ENCODE results near the gene IGSF3.

The IGSF3 gene

DNA sequence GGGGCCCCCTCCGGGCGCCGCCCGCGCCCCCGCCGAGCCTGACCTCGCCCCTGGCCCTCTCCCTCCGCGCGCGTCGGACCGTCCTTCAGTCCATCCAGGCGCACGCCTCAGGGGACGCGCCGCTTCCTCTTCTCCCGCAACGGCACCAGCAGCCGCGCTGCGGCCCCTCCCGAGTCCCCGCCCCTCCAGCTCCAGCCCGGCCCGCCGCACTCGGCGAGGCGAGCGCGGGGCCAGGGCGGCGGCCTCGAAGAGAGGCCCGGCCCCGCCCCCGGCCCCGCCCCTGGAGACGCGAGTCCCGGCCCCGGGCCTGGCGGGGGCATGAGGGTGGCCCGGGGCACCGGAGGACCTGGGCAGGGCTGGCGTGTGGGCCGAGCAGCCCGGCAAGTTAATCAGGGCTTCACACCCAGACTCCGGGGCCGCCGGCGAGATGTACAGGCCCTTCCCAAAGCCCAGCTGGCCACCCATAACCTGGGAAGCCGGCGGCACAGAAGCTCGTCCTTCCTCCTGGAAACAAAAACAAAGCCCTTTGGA lies at the start of gene IGSF3:
Gene IGSF3, minus strand, starts transcription at position 159 of the 531 bp plus-strand sequence. CDS start 1,407 bp downstream, outside the sequence.
- peak; percentile 58 to 60 for DNase-seq

DNA sequence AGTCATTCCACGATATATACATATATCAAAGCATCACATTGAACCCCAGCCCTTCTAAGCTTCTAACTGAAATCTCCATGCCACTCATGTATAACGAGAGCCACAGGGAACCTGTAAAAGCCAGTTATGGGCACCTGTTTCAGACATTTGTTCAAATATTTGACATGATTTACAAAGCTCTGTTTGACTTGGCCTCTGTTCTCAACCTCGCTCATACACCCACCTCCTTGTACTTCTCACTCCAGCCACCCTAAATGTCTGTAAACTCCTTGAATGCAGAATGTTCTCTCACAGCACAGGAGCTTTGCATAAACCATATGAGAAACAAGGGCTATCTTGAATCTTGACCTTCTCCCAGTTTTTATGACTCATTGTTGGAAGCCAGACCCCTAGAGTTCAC lies 49.8 kb upstream of the IGSF3 start:
- peak in 1 of 2 experiments; percentile 36 for DNase-seq

- DNase-seq: no peak
Observed at GRCh38 chr1:116716391-116716790, 48.9 kb upstream of the IGSF3 start.

GRCh38 chr1:116713474-116713873 lies 45.9 kb upstream of the IGSF3 start:
- DNase-seq: no peak

DNA sequence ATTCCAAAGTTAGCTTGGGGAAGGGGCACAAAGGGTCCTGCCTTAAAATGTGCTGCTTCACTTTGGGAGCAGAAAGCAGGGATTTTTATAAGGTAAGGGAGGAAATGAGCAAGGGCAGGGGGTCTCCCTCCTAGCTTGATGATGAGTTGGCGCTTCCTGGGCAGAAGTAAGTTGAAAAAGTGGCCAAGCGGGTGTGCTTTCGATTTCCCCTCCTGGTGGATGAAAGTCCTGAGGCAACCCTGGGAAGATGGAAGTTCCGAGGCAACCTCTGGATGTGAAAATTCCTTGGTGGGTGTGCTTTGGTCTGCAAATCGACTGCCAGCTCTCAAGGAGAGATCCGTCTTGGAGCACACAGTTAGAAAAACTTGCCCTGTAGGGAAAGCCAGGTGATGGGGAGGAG lies 45.0 kb upstream of the IGSF3 start:
- DNase-seq: no peak

- DNase-seq: peak in 1 of 2 experiments; percentile 29
Observed at GRCh38 chr1:116711263-116711840, 43.8 kb upstream of the IGSF3 start.

DNA sequence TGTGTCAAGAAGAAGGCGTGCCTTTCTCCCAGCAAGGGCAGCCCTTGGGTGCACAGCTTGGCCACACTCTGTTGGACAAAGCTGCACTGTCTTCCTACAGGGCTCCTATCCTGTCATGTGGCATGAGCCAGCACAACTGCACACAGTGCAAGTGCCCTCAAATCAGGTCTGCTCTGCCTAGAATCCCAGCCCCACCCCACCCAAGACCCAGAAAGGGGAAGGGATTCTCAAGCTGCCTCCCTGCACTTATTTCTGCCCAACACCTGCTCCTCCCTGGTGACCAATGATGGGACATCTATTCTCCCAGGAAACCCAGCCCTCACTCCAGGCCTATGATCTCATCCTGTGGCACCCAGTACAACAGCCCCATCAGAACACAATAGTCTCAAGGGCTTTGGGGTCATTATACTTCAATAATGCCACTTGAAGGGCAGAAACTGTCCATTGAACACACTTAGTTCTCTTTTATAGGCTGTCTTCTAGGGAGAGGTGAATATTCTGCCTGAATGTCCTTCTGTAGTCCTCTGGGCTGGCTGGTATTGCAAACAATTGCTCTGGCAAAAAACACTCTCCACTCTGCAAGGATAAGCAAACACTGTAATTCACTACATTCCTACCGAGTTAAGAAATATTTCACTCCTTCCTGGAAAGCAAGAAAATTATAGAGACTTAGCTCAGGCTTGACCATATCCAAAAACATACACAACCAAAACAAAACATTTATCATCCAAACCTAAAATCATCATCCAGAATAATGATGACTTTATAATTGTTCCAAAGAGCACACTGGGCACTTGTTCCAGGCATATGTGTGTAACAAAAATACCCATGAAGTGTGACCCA lies 43.1 kb upstream of the IGSF3 start:
- peak in 1 of 2 experiments; percentile 12 for DNase-seq

DNA sequence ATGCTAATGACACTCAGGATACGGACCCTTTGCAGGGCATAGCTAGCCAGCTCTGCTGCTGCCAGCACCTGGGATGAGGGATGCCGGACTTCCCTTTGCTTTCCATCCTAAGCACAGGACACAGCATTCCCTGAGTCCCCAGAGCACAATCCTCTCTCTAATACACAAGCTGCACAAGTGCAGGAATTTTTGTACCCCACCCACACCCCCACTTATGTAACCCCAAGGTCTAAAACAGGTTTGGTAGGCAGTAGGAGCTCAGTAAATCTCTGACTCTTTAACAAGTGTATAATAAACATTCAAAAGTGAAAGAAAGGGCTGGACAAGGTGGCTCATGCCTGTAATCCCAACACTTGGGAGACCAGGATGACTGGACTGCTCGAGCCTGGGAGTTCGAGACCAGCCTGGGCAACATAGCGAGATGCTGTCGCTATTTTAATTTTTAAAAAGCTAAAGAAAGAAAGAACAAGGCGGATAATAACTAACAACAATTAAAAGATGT lies 42.2 kb upstream of the IGSF3 start:
- DNase-seq: no peak

DNA sequence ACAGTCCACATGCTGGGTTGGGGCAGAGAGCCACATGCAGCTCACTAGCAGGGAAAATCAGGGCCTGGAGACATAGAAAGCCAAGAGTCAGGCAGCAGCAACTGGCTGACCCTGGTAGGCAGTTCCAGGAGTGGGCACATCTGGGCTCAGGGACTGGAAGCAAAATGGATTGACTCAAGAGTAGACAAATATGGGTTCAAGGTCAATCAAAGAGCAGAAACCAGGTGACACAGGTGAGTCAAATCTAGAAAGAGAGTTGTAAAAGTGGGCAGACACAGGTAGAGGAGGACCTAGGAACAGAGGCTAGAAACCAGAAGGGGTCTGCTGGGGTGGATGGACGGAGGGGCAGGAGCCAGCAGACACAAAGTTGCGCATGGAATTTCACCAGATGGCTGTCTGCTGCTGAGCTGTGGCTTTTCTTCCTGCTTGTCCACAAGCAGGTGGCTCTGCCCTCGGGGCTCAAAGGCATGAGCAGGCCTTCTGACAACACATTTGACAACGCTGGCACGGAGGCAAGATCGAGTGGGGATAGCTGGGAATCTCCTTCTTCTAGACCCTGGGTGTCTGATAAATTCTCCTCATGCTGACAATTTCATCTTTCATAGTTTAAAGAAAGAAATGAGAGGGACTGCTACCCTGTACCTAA lies 40.8 kb upstream of the IGSF3 start:
- no peak for DNase-seq

GRCh38 chr1:116706841-116707240 lies 39.3 kb upstream of the IGSF3 start:
- DNase-seq: no peak

DNA sequence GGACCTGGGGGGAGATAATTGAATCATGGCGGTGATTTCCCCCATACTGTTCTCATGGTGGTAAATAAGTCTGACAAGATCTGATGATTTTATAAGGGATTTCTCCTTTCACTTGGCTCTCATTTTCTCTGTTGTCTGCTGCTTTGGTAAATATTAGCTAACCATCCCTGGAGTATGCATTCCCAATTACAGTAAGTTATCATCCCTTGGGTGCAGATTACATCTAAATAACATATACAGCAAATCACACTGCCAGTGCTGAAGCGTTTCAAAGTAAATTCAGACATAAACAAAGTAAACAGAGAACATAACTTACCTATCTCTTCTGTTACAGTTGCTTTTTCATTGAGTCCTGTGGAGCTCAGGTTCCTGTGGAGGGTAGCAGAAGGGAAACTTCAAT lies 38.6 kb upstream of the IGSF3 start:
- no peak for DNase-seq

DNA sequence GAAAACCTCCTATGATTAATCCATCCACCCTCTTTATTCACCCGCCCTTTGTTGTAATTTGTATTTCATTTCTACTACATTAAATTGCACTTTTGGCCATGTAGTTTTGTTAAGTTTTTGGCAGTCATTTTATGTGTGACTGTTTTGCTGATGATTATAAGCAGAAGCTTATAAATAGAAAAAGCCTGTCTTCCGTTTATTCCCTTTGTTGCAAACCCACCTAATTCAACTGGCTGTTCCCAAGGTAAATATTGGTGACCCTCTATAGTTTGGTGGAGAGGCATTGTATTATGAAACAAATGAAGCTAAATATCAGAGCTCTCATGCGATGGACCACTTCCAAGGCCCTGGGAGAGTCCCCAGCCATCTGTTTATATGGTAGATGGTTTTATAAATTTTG lies 36.7 kb upstream of the IGSF3 start:
- peak in 1 of 2 experiments; percentile 16 for DNase-seq

DNA sequence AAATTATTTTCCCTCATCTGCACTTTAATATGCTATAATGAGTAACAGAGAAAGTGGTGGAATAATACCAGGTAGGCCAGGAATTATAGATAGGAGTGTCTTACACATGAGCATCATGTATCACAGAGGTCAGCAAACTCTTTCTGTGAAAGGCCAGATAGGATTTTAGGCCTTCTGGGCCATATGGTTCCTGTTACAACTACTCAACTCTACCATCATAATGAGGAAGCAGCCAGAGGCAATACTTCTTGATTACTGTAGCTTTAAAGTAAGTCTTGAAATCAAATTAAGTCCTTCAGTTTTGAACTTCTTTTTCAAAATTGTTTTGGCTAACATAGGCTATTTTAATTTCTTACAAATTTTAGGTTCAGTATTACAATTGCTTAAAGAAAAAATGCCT lies 32.1 kb upstream of the IGSF3 start:
- no peak for DNase-seq

DNA sequence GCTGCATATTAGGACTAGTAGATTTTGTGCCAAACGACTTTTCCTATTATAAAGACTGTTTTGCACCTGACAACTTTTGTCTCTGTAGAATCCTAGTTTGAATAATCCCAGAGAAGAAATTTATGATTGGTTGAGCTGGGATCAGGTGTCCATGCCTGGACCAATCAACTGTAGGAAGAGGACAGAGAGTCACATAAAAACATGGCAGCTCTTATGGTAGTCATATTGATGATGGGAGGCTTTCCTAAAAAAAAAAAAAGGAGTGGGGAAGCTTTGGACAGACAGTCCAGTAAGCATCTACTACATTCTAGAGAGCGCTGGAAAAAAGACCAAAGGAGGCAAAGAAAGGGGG lies 30.7 kb upstream of the IGSF3 start:
- DNase-seq: no peak

- DNase-seq: no peak
Observed at GRCh38 chr1:116697548-116698243, 30.2 kb upstream of the IGSF3 start.

GRCh38 chr1:116694524-116694923 lies 27.0 kb upstream of the IGSF3 start:
- no peak for DNase-seq

- DNase-seq: no peak
Observed at GRCh38 chr1:116693759-116694480, 26.4 kb upstream of the IGSF3 start.

- DNase-seq: no peak
Observed at GRCh38 chr1:116692879-116693278, 25.3 kb upstream of the IGSF3 start.

- DNase-seq: peak in 1 of 2 experiments; percentile 74
Observed at GRCh38 chr1:116690849-116691406, 23.4 kb upstream of the IGSF3 start.

- peak in 1 of 2 experiments; percentile 18 for DNase-seq
Observed at GRCh38 chr1:116690396-116690848, 22.9 kb upstream of the IGSF3 start.

GRCh38 chr1:116686723-116687352 lies 19.3 kb upstream of the IGSF3 start:
- peak in 1 of 2 experiments; percentile 11 for DNase-seq
